Activated naive CD8-positive, alpha-beta T cell treated with anti-CD3 and anti-CD28 coated beads, Interleukin-2, amount 50 U/mL, for 16 hours (primary cell): ENCODE results near the gene HOXC12.

Source experiments
- DNase-seq: peaks from one replicate; pipeline ENCODE4 v3.0.0-alpha.2; 2020; ENCODE audit warnings: low read depth, low spot score

HOXC12 gene

GRCh38 chr12:53940443-53941014 lies 14.2 kb upstream of the HOXC12 start:
- no peak for DNase-seq

GRCh38 chr12:53941187-53941586 lies 13.5 kb upstream of the HOXC12 start:
- no peak for DNase-seq

GRCh38 chr12:53941750-53942149 lies 13.0 kb upstream of the HOXC12 start:
- no peak for DNase-seq

- no peak for DNase-seq
These were observed 12.2 kb upstream of the HOXC12 start for GRCh38 chr12:53942467-53942997.

GRCh38 chr12:53944209-53944608 lies 10.5 kb upstream of the HOXC12 start:
- DNase-seq: no peak

GRCh38 chr12:53944907-53945847 lies 9.5 kb upstream of the HOXC12 start:
- DNase-seq: no peak

GRCh38 chr12:53947743-53948142 lies 7.0 kb upstream of the HOXC12 start:
- DNase-seq: no peak

GRCh38 chr12:53948650-53949593 lies 5.8 kb upstream of the HOXC12 start:
- DNase-seq: no peak

GRCh38 chr12:53949631-53950436 lies 4.9 kb upstream of the HOXC12 start:
- DNase-seq: no peak

- DNase-seq: no peak
These were observed 4.3 kb upstream of the HOXC12 start for GRCh38 chr12:53950437-53950773.

- no peak for DNase-seq
These were observed 3.7 kb upstream of the HOXC12 start for GRCh38 chr12:53950789-53951576.

- DNase-seq: no peak
These were observed 2.9 kb upstream of the HOXC12 start for GRCh38 chr12:53951577-53952334.

GRCh38 chr12:53952335-53952694 lies 2.4 kb upstream of the HOXC12 start:
- DNase-seq: no peak

GRCh38 chr12:53952871-53953734 lies 1.6 kb upstream of the HOXC12 start:
- no peak for DNase-seq

GRCh38 chr12:53953831-53954693 lies 641 bp upstream of the HOXC12 start:
- no peak for DNase-seq

- DNase-seq: no peak
These were observed 503 bp downstream of the HOXC12 start for GRCh38 chr12:53955036-53955775.

- DNase-seq: no peak
These were observed 1.1 kb downstream of the HOXC12 start for GRCh38 chr12:53955776-53956250.
